Peyer's patch (tissue), 4 donors: ENCODE results near the gene TPI1.

Experiments used
- POLR2A ChIP-seq, 2 donors: fragments of 450-650 bp; IDR thresholded peaks; one replicate each; pipeline ENCODE4 v1.5.1; 2017; ENCODE audit warnings: antibody characterized with exemption in 2 of 2, mild to moderate bottlenecking in 2 of 2, moderate library complexity in 2 of 2
- TF ChIP-seq, protein P1 (sequence below), 6 experiments: fragments of 450-650 bp in 4 of 6; fragments of 200-600 bp in 2 of 6; sonication (generic) in 1 of 6; IDR thresholded peaks; one replicate each; pipeline ENCODE4 v1.5.1; 2017 to 2019; ENCODE audit warnings: antibody characterized with exemption in 6 of 6, mild to moderate bottlenecking in 3 of 6, moderate library complexity in 1 of 6

DNA sequence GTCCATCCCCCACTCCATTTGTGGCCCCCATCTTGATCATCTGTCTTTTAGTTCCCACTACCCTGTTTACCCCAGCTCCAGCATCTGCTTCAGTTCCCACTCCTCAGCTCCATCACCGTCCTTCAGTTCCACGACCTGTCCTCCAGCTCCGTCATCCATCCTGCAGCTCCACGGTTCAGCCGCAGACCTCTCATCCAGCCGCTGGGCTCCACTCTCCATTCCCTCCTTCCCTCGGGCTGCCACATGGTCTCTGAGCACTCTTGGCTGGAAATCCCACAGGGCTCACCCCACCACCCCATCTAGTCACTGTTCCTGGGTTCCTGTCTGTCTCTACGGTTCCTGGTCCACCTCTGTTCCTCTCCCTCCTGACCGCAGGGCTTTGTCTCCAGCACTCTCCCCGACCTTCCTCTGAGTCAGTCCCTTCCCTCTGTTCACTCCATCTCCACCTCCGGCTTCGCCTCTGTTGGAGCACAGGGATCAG, 42.4 kb upstream of the TPI1 start:
- TF ChIP-seq, protein P1, sequence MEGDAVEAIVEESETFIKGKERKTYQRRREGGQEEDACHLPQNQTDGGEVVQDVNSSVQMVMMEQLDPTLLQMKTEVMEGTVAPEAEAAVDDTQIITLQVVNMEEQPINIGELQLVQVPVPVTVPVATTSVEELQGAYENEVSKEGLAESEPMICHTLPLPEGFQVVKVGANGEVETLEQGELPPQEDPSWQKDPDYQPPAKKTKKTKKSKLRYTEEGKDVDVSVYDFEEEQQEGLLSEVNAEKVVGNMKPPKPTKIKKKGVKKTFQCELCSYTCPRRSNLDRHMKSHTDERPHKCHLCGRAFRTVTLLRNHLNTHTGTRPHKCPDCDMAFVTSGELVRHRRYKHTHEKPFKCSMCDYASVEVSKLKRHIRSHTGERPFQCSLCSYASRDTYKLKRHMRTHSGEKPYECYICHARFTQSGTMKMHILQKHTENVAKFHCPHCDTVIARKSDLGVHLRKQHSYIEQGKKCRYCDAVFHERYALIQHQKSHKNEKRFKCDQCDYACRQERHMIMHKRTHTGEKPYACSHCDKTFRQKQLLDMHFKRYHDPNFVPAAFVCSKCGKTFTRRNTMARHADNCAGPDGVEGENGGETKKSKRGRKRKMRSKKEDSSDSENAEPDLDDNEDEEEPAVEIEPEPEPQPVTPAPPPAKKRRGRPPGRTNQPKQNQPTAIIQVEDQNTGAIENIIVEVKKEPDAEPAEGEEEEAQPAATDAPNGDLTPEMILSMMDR (IDR thresholded peaks at IDR 0.05) = no peak
- TF ChIP-seq POLR2A (IDR thresholded peaks at IDR 0.05) = no peak
